SH-SY5Y (cell line): ENCODE measurements around the gene GJA9.

Experiments used
- GATA2 ChIP-seq: IDR thresholded peaks from 2 replicates; pipeline ENCODE4 v1.6.1; 2011; ENCODE audit warnings: mild to moderate bottlenecking, low read depth, low read length
- GATA3 ChIP-seq: IDR thresholded peaks from 2 replicates; pipeline ENCODE4 v1.6.1; 2011; ENCODE audit warnings: low read depth, mild to moderate bottlenecking, low read length, moderate library complexity

DNA sequence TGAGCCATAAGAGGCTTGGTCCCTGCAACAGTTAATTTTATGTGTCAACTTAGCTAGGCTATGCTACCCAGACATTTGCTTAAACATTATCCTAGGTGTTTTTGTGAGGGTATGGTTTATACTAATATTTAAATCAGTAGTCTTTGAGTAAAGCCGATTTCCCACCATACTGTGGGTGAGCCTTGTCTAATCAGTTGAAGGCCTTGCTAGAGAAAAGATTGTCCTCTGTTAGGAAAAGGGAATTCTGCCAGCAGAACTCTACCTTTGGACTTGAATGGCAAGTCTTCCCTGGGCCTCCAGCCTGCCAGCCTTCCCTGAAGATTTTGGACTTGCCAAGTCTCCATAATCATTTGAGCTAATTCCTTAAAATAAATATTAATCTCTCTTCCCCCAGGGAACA is 36.4 kb upstream of the GJA9 start:
- TF ChIP-seq GATA3 (no peak), GATA2 (no peak)
